GM19467 (cell line): Measurements from ENCODE around the gene ACTN2.

Source experiments
- ATAC-seq: cut with Tn5 transposase; IDR thresholded peaks from one replicate; pipeline ENCODE4 v1.9.1; 2021; ENCODE audit warnings: mild to moderate bottlenecking, moderate library complexity; ENCODE audit not compliant: unreplicated experiment

Gene ACTN2

DNA sequence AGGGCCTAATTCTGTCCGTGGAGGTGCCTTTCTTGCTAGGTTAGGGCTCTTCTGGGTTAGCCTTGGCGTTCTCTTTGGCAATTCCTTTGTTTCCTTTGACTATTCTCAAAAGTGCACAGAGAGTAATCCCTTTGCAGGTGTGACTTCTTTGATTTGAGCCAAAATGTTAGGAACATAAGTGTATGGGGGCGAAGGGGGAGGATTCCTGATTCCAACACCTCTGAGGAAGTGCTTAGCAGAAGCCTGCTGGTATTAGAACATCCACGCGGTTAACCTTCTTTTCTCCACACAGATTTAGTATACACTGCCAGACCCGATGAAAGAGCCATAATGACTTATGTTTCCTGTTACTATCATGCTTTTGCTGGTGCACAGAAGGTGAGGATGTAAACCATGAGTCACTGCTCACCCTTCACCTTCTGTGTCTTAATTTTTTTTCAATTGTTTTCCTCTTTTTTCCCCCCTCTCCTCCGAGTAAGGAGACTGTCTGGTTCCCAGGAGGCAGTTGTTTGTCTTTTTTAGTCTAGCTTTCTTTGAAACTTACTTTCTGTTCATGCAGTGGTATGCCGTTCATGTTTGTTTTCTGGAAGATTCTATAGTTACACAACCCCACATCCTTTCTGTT lies 48.0 kb downstream of the ACTN2 start:
- no peak for ATAC-seq

DNA sequence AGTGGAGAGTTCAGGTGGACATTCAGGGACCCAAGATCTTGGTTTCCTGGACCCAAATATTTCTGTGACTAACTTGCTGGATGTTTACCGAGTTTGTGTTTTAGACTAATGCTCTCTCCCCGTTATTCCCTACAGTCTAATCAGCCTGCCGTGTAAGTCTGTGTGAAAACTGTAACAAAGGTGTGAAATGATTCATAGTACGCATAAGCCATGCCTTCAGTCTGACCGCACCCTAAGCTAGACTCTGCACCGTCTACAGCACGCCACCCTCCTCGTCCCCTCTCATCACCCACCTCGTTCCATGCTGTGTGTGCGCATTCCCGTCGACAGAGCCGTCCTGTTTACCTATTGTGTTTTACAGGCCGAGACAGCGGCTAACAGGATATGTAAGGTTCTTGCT lies 50.5 kb downstream of the ACTN2 start:
- no peak for ATAC-seq

DNA sequence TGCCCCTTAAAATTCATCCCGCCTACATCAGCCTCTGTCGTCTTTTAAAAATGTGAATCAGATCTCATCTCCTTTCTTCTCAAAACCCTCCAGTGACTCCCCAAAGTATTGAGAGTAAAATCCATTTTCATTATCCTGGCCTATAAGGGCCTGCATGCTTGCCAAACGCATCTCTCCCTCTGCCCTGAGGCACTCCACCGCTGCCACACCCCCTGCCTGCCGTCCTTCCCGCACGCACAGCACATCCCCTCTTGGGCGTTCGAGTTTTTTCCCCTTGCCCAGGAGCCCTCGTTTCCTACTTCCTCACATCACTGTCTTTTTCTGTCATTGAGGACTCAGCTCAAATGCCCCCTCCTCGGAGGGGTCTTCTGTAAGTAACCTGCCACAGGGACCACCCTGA lies 55.5 kb downstream of the ACTN2 start:
- no peak for ATAC-seq

DNA sequence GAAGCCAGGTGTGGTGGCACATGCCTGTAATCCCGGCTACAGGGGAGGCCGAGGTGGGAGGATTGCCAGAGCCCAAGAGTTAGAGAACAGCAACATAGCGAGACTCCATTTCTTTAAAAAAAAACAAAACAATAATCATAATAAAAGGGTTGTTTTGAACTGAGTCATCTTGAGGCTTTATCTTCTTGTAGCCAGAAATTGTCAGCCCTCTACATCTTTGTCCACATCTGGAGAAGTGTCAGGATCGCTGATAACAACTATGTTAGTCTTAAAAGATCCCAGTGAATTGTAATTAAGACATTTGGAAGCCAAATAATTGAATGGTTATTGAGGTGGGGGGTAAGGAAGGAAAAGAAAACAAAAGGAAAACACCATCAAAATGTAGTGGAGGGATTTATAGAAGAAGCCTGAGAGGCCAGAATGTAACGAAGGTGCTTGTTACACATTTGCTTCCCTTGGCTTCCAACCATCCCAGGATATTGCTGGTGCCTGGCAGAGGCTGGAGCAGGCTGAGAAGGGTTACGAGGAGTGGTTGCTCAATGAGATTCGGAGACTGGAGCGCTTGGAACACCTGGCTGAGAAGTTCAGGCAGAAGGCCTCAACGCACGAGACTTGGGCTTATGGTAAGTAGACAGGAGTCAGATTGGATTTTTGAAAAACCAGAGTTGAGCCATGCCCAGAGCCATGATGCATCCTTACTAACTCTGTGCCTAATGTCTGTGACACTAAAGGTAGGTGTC lies 56.3 kb downstream of the ACTN2 start:
- no peak for ATAC-seq

DNA sequence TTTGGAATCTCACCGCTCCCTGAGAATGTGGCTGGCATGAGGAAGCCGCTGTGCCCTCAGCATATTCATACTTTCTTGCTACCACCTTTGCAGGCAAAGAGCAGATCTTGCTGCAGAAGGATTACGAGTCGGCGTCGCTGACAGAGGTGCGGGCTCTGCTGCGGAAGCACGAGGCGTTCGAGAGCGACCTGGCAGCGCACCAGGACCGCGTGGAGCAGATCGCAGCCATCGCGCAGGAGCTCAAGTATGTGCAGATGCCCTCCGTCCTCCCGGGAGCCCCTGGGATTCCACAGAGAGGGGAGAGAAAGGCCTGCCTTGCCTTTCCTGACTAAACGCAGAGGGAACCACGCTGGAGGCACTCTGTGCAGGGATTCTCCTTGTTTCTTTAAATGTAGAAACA lies 58.2 kb downstream of the ACTN2 start:
- ATAC-seq, result no peak

DNA sequence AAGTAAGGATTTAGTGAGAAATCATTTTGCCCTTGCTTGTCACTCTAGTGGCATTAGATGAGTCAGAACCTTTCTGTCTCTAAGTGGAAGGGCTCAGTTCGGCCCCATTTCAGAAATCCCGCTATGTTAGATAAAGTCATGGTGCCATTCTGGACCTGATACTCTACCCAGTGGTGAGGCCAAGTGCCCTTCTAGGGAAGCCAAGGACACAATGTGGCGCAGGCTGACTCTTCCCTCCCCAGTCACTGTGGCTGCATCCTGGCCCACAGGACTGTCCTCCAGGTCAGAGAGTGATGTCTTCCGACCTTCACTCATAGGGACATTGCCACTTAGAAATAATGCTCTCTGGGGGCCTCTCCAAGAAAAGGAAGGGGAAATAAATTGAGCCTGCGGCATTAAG lies 60.5 kb downstream of the ACTN2 start:
- no peak for ATAC-seq

DNA sequence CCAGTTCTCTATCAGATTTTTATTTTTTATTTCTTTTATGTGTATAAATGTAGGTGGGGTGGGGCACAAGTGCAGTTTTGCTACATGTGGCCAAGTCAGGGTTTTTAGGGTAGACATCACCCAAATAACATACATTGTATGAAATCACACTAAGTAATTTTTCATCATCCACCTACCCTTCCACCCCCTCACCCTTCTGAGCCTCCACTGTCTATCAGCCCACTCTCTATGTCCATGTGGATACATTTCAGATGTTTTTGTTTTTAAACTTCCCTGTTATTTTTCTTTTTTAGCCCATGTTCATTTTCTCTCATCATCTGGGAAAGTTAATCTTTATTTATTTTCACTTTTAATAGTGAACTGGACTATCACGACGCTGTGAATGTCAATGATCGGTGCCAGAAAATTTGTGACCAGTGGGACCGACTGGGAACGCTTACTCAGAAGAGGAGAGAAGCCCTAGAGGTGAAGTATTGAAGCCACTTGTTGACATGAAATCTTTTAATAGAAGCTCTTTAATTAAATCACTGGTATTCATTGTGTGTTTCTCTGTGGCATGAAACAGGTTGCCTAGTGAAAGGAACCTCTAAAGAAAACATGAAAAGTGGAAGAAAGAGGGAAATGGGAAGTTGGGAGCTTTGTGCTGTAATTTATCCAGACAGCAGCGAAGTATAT lies 61.1 kb downstream of the ACTN2 start:
- ATAC-seq, result no peak

DNA sequence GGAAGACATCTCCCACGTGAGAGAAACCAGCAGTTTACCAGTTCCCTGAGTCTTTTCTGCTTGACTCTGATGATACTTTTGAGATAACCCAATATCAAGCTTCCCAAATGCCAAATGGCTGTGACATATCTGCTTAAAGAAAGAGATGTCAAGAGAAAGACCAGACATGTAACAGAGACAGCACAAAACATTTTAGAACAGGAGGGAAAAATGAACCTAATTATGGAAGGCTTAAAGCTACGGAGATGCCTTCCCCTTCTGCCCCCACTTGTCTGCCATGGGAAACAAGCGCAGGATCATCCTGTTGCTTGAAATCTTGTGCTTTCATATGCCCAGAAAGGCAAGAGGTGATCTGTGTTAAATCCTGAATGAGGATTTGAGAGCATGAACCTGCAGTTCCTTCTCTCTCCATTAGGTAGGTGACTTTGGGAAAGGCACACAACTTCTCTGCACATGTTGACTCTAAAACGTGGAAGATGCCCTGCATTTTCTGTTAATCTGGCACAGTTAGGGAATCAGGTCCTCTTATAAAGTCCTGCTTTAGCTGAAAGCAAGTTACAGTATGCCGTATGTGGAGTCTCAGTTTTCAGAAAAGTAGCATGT lies 62.1 kb downstream of the ACTN2 start:
- no peak for ATAC-seq

DNA sequence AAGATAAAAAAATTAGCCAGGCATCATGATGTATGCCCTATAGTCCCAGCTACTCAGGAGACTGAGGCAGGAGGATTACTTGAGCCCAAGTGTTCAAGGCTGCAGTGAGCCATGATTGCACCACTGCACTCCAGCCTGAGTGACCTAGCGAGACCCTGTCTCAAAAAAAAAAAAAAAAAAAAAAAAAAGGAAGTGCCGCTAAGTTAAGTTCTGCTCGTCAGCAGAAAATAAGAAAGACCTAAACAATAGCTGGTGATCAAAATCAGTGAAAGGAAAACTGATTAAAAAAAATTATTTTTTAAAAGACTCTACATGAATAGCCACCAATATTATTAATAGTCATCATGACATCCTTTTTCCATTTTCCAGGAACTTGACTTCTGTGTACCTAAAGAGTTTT lies 64.6 kb downstream of the ACTN2 start:
- no peak for ATAC-seq

DNA sequence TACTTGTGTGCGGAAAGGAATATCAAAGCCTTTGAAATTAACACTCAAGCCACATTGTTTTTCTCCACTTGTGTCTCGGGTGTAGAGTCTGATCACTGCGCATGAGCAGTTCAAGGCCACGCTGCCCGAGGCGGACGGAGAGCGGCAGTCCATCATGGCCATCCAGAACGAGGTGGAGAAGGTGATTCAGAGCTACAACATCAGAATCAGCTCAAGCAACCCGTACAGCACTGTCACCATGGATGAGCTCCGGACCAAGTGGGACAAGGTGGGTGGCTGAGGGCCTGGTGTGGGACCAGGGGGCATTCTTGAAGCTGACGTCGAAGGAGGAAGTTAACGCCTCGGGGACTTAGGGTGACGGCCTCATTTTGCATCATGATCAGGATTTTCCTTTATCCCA lies 65.1 kb downstream of the ACTN2 start:
- ATAC-seq, result no peak

DNA sequence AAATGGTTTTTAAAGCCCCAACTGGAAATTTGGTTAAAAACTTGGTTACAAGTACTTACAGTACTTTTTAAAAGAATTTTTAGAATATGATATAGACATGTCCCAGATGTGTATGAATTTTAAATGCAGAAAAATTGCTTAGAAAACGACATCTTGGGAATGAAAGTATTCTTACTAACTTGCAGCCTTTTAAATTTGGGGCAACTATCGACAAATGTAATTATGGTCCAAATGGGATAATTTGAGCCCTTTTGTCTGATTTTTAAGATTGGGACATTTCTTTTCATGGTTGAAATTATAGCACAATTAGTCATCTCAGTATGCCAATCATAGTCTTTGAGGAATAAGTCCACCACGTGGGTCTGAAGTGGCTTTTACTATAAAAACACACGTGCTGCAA lies 65.6 kb downstream of the ACTN2 start:
- ATAC-seq, result no peak

DNA sequence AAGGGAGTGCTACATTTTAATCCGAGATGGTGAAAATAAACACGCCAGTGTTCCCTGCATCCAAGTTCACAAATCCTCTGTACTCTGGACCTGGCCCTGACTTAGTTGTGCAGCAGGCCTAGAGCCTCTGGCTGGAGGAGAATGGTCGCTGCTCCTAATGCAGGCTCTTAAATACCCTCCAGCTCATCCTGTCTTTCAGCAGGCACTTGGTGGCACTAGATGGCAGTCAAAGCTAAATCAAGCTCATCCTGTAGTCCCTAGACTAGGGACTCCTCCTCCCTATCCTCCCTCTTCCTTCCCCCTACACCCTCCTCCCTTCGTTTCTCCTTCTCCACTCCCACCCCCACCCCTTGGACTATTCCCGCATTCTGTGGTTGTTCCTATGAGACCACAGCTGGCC lies 67.2 kb downstream of the ACTN2 start:
- ATAC-seq, result no peak

DNA sequence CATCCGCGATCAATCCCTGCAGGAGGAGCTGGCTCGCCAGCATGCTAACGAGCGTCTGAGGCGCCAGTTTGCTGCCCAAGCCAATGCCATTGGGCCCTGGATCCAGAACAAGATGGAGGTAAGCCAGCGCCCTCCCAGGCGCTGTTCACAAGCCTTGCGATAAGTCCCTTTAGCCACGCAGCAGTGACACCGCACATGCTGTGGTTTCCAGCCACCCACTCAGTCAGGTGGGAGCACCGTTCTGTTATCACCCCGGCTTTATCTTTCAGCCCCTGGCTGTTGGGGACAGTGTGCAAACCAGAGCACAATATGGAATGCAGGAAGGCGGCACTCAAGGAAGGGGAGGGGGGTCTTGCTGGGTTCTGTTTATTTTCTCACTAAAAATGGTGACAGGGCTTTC lies 67.7 kb downstream of the ACTN2 start:
- ATAC-seq, result no peak

DNA sequence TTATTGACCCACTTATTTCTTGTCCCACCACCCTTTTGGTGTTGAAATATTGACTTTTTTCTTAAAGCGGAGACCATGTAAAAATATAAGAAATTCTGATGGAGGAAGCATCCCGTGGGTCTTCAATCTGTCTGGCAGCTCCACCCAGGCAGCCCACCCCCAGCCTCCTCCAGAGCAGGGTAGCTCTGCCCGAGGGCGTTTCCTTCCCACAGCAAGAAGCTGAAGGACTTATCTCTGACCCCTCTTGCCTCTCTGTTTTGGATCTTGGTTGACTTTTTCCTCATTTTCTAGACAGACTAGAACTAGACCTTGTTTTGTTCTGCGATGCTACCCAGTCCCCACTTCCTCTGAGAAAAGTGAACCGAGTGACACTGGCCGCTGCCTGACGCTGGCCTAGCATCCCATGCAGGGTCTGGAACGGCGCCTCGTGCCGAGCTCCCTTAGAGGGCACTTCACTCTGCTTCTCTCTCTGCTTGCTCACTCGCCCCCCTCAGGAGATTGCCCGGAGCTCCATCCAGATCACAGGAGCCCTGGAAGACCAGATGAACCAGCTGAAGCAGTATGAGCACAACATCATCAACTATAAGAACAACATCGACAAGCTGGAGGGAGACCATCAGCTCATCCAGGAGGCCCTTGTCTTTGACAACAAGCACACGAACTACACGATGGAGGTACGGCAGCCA lies 68.4 kb downstream of the ACTN2 start:
- ATAC-seq, result no peak

DNA sequence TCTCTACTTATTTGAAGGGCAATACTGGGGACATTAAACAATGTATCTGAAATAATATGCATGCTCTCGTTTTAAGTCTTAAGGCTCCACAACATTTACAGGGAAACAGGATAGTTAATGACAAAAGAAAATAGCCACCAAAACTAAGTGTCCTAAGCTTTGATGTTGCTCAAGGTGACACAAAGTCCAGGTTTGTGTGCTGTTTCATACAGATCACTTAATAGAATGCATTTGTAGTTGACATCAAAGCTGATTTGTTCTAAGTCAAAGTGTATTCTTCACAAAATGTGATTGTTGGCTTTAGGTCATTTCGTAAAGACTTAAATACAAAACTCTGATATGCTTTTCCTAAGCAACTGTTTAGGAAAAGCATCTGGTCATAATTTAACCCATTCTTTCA lies 71.3 kb downstream of the ACTN2 start:
- ATAC-seq, result no peak

DNA sequence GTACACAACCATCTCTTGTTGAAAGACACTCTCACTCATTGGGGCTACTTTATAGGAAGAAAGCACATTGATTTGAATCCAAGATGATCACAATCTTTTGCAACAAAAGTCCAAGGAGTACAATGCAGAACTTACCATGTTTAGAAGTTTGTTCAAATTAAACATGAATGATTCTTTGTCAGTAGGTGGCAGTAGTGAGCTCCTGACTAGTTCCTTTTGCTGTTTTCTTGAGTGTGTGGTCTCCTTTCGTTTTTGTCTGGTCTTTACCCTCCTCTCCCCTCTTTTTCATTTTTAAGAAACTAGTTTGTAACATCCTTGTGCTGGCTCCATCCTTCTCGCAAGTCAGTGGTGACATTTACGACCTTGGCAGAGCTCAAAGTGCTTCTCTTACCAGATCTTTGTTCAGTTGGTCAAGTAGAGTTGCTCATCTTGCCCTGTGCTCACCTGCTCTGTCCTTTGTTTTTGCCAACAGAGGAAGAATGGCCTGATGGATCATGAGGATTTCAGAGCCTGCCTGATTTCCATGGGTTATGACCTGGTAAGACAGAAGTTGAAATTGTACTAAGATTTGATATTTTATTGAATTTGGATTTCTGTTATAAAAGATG lies 73.1 kb downstream of the ACTN2 start:
- no peak for ATAC-seq

DNA sequence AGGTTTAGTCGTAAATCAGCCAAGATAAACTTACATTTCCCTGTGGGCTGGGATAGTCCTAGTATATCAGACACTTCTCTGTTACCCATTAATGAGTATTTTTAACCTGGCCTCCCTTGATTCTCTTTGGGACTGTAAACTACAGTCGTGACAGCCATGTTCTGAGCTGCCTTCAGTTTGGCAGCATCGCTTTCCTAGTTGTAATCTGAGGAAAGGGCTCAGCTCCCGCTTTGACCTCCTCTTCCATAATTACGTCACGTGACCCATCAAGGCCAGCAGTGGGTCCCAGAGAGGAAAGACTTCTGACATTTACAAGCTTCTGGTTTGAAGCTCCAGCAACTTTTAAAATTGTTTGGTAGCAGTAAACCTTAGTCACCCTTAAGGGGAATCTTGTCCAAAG lies 74.2 kb downstream of the ACTN2 start:
- ATAC-seq, result no peak

DNA sequence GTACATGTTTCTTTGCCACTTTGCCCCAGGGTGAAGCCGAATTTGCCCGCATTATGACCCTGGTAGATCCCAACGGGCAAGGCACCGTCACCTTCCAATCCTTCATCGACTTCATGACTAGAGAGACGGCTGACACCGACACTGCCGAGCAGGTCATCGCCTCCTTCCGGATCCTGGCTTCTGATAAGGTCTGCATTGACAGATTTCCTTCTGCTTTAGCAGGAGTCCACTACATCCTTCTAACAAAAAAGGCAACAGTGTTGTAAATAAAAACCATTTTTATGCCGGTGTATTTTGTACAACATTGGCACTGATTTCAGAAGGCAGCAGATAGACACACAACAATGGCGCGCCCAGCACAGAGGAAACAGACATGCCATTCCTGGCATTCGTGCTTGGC lies 74.7 kb downstream of the ACTN2 start:
- ATAC-seq, result no peak

DNA sequence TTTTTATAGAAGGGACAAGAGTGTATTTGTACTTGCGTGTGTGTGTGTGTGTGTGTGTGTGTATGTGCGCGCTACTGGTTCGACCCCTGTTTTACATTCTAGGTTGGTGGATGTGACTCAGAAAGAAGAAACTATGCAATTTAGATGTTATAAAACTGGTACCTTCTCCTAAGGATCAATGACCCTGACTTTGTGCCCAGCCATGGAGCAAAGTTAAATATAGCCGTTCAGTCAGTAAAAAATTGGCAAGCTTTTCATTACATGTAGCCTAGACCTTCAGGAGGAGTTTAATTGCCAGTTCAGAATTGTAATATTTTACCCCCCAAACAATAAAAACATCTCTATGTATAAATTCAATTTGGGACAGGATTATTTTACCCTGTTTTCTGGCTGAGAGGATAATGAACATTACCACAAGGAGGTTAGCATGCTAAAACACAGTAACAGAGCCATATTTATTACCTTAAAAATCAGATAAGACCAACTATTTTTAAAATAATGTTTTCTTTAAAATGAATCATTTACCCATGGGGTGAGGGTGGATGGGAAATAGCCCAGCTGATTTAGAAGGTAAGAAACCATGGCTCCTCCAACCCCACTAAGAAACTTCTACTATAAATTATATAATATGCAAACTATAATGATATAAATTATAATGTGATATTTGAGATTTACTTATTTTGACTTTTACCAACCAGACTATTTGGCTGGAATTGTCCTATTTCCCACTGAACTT lies 75.3 kb downstream of the ACTN2 start:
- ATAC-seq, result no peak

DNA sequence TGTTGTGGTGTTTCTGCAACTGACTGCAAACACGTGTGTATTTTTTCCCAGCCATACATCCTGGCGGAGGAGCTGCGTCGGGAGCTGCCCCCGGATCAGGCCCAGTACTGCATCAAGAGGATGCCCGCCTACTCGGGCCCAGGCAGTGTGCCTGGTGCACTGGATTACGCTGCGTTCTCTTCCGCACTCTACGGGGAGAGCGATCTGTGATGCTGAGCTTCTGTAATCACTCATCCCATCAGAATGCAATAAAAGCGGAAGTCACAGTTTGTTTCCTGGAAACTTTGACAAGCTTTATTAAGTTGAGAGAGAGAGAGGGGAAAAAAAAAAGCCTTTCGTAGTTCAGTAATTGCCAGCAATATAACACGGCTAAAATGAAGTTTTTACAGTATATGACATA lies 76.1 kb downstream of the ACTN2 start:
- ATAC-seq, result no peak
